ENCODE results near the gene PECR.
A peak's percentile ranks its signal among the peaks of the same experiment; 100 is the strongest.

PECR gene

DNA sequence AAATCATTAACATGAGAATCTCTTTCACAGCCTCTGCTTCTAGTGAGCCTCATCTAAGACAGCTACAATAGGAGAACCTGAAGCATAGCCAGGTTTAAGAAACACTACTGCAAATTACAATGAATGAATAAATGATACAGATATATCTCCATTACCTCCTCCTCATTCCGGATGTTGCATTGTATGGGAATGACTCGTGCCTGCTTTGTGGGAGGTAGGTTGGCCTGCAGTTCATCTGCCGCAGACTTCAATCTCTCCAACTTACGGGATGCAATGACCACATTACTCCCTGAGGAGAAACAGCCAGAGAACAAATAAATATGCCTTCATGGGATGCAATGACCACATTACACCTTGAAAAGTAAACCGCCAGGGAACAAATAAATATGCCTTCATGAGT lies 15.4 kb downstream of the PECR start:
- H3K27me3 ChIP-seq (replicated peaks; ENCODE audit: control insufficient read depth, insufficient read depth, low read length) = no peaks in the 10 kb centered on the region
- peaks cover 35% of the 10 kb centered on the region for H3K36me3 ChIP-seq (ENCODE audit: control insufficient read depth, insufficient read depth, low read length, severe bottlenecking)
- peaks cover 39% of the 10 kb centered on the region for H3K4me1 ChIP-seq (ENCODE audit: control insufficient read depth, insufficient read depth, low read length)
- no peak for DNase-seq (ENCODE audit: low read depth)
- no peaks in the 10 kb centered on the region for H3K9me3 ChIP-seq (ENCODE audit: control insufficient read depth, low read length)
- H3K4me3 ChIP-seq (ENCODE audit: low read length) = no peak overlapping the region
- H3K9ac ChIP-seq (ENCODE audit: low read length) = no peak overlapping the region

DNA sequence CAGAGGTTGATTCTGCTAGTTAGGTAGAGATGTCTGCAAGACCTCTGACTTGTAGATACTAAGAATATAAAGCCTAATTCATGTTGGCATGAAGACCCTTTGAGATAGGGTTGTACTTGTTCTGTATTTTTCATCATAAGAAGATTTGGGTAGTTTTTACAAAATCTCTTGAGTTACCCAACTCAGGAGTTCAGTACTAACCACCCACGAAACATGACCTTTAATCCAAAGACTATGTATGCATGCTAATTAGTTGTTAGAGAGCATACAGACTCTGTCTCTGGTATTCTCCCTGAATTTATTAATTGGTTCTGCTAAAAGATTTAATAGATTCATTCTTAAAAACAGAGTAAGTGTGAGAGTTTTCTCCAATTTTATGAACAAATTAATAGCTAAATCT lies 16.9 kb downstream of the PECR start:
- H3K9ac ChIP-seq (ENCODE audit: low read length) = no peak overlapping the region
- no peak for DNase-seq (ENCODE audit: low read depth)
- H3K36me3 ChIP-seq (ENCODE audit: control insufficient read depth, insufficient read depth, low read length, severe bottlenecking) = peaks cover 40% of the 10 kb centered on the region
- no peak overlapping the region for H3K4me3 ChIP-seq (ENCODE audit: low read length)
- H3K9me3 ChIP-seq (ENCODE audit: control insufficient read depth, low read length) = no peaks in the 10 kb centered on the region
- peaks cover 29% of the 10 kb centered on the region for H3K4me1 ChIP-seq (ENCODE audit: control insufficient read depth, insufficient read depth, low read length)
- no peaks in the 10 kb centered on the region for H3K27me3 ChIP-seq (replicated peaks; ENCODE audit: control insufficient read depth, insufficient read depth, low read length)

DNA sequence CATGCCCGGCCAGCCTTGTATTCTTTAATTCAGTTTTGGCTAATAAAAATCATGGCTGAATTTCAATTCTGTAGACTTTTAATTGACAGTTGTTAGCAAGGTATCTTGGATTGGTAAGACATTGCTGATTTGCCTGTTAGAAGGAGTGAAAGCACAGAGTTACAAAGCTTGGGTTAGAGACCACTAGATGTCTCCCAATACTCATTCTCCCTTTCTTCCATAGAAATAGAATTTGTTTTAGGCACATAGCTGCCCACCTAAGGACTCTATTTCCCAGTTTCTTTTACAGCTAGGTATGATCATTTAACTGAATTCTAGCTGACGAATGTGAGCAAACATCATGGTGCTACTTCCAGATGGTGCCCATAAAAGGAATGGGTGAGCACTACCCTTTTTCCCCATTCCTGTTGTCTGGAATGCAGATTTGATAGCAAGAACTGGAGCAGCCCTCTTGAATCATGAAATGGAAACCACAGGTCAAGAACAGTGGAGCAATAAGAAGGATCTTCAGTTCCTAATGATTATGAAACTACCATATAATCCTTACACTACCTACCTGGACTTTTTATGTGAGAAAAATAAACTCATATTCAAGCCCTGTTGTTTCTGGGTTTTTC lies 17.5 kb downstream of the PECR start:
- no peak overlapping the region for H3K9ac ChIP-seq (ENCODE audit: low read length)
- H3K36me3 ChIP-seq (ENCODE audit: control insufficient read depth, insufficient read depth, low read length, severe bottlenecking) = peaks cover 45% of the 10 kb centered on the region
- no peaks in the 10 kb centered on the region for H3K27me3 ChIP-seq (replicated peaks; ENCODE audit: control insufficient read depth, insufficient read depth, low read length)
- no peak for DNase-seq (ENCODE audit: low read depth)
- peaks cover 29% of the 10 kb centered on the region for H3K4me1 ChIP-seq (ENCODE audit: control insufficient read depth, insufficient read depth, low read length)
- no peak overlapping the region for H3K4me3 ChIP-seq (ENCODE audit: low read length)
- no peaks in the 10 kb centered on the region for H3K9me3 ChIP-seq (ENCODE audit: control insufficient read depth, low read length)

- H3K4me1 ChIP-seq (ENCODE audit: control insufficient read depth, insufficient read depth, low read length) = peaks cover 18% of the 10 kb centered on the region
- H3K36me3 ChIP-seq (ENCODE audit: control insufficient read depth, insufficient read depth, low read length, severe bottlenecking) = peaks cover 54% of the 10 kb centered on the region
- no peaks in the 10 kb centered on the region for H3K9me3 ChIP-seq (ENCODE audit: control insufficient read depth, low read length)
- H3K9ac ChIP-seq (ENCODE audit: low read length) = no peak overlapping the region
- H3K27me3 ChIP-seq (replicated peaks; ENCODE audit: control insufficient read depth, insufficient read depth, low read length) = no peaks in the 10 kb centered on the region
- no peak for DNase-seq (ENCODE audit: low read depth)
- H3K4me3 ChIP-seq (ENCODE audit: low read length) = no peak overlapping the region
Measured at GRCh38 chr2:216059233-216059834, 22.3 kb downstream of the PECR start.

GRCh38 chr2:216057688-216058193 lies 23.9 kb downstream of the PECR start:
- Histone ChIP-seq H3K27me3 (replicated peaks; ENCODE audit: control insufficient read depth, insufficient read depth, low read length) (no peaks in the 10 kb centered on the region), H3K36me3 (ENCODE audit: control insufficient read depth, insufficient read depth, low read length, severe bottlenecking) (peaks cover 53% of the 10 kb centered on the region), H3K4me3 (ENCODE audit: low read length) (no peak overlapping the region), H3K4me1 (ENCODE audit: control insufficient read depth, insufficient read depth, low read length) (peaks cover 11% of the 10 kb centered on the region), H3K9me3 (ENCODE audit: control insufficient read depth, low read length) (no peaks in the 10 kb centered on the region), H3K9ac (ENCODE audit: low read length) (no peak overlapping the region)
- peak; percentile 21 for DNase-seq (ENCODE audit: low read depth)

DNA sequence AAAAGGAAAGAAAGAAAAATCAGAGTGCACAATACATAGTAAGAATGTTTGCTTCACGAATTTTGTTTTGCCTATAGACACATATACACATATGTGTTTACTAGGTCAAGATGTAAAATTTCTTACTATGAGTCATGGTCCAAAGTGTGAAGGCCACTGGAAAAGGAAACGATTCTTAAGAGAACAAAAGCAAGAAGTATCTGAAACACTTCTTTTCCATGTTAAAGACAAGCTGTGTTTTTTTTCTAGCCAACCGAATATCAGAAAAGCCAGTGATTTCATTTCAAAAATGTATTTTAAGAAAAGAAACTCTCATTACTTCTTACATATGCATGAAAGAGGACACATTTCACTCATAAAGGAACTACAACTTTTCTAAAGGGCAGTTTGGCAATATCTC lies 24.9 kb downstream of the PECR start:
- H3K4me3 ChIP-seq (ENCODE audit: low read length) = no peak overlapping the region
- H3K36me3 ChIP-seq (ENCODE audit: control insufficient read depth, insufficient read depth, low read length, severe bottlenecking) = peaks cover 43% of the 10 kb centered on the region
- no peak overlapping the region for H3K9ac ChIP-seq (ENCODE audit: low read length)
- H3K9me3 ChIP-seq (ENCODE audit: control insufficient read depth, low read length) = no peaks in the 10 kb centered on the region
- no peaks in the 10 kb centered on the region for H3K27me3 ChIP-seq (replicated peaks; ENCODE audit: control insufficient read depth, insufficient read depth, low read length)
- peaks cover 11% of the 10 kb centered on the region for H3K4me1 ChIP-seq (ENCODE audit: control insufficient read depth, insufficient read depth, low read length)
- no peak for DNase-seq (ENCODE audit: low read depth)

DNA sequence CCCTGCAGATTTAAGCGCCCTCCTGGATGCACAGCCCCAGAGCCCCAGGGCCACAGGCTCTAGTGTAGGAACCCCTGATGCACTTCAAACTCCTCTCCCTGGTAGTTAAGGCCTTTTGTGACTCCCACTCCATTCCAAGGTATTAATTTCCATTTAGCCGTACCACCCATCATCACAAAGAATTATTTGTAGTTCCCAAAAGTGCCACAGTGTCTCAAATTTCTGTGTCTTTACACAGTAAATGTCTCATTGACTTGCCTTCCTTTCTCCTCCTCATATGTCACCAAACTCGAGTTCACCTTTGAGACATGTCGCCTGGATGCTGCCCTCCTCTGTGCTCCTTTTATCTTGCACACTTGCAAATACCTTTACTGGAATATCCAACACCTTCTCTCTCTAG lies 25.9 kb downstream of the PECR start:
- H3K9me3 ChIP-seq (ENCODE audit: control insufficient read depth, low read length) = no peaks in the 10 kb centered on the region
- peaks cover 11% of the 10 kb centered on the region for H3K4me1 ChIP-seq (ENCODE audit: control insufficient read depth, insufficient read depth, low read length)
- no peak for DNase-seq (ENCODE audit: low read depth)
- peaks cover 43% of the 10 kb centered on the region for H3K36me3 ChIP-seq (ENCODE audit: control insufficient read depth, insufficient read depth, low read length, severe bottlenecking)
- no peak overlapping the region for H3K4me3 ChIP-seq (ENCODE audit: low read length)
- no peak overlapping the region for H3K9ac ChIP-seq (ENCODE audit: low read length)
- H3K27me3 ChIP-seq (replicated peaks; ENCODE audit: control insufficient read depth, insufficient read depth, low read length) = no peaks in the 10 kb centered on the region

DNA sequence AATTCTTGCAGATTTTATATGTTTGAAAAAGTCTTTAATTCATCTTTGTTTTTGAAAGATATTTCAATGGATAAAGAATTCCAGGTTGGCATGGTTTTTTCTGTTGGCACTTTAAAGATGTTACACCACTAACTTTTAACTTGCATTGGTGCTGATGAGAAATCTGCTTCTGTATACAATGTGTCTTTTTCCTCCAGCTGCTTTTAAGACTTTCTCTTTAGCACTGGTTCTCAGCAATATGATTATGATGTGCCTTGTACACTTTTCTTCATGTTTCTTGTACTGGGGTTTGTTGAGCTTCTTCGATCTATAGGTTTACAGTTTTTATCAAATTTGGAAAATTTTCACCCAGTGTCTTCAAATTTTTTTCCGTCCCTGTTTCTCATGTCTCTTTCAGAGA lies 29.2 kb downstream of the PECR start:
- Histone ChIP-seq H3K36me3 (ENCODE audit: control insufficient read depth, insufficient read depth, low read length, severe bottlenecking) (peaks cover 34% of the 10 kb centered on the region), H3K9ac (ENCODE audit: low read length) (no peak overlapping the region), H3K4me3 (ENCODE audit: low read length) (no peak overlapping the region), H3K27me3 (replicated peaks; ENCODE audit: control insufficient read depth, insufficient read depth, low read length) (no peaks in the 10 kb centered on the region), H3K9me3 (ENCODE audit: control insufficient read depth, low read length) (no peaks in the 10 kb centered on the region), H3K4me1 (ENCODE audit: control insufficient read depth, insufficient read depth, low read length) (peaks cover 4% of the 10 kb centered on the region)
- no peak for DNase-seq (ENCODE audit: low read depth)

- Histone ChIP-seq H3K36me3 (ENCODE audit: control insufficient read depth, insufficient read depth, low read length, severe bottlenecking) (peaks cover 43% of the 10 kb centered on the region), H3K4me1 (ENCODE audit: control insufficient read depth, insufficient read depth, low read length) (no peaks in the 10 kb centered on the region), H3K27me3 (replicated peaks; ENCODE audit: control insufficient read depth, insufficient read depth, low read length) (no peaks in the 10 kb centered on the region), H3K9me3 (ENCODE audit: control insufficient read depth, low read length) (no peaks in the 10 kb centered on the region), H3K9ac (ENCODE audit: low read length) (no peak overlapping the region), H3K4me3 (ENCODE audit: low read length) (no peak overlapping the region)
- no peak for DNase-seq (ENCODE audit: low read depth)
Measured at GRCh38 chr2:216051350-216051749, 30.3 kb downstream of the PECR start.

DNA sequence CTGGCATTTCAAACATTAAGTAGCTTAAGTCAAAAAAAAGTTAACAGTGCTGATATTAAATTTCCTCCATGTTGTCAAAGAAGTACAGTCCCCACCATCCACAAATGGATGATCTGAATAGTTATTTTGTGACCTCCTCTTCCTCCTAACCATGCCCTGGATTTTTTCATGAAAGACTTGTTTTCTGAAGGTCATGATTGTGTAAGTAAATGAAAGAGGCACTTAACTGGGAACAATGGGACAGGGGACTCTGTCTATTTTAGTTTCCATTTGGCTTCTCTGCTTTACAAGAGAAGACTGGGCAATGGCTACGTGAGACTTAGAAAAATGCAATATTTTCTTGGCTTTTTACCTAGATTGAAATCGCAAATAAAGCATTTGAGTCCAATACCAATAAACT lies 32.2 kb downstream of the PECR start:
- Histone ChIP-seq H3K27me3 (replicated peaks; ENCODE audit: control insufficient read depth, insufficient read depth, low read length) (no peaks in the 10 kb centered on the region), H3K4me3 (ENCODE audit: low read length) (no peak overlapping the region), H3K9ac (ENCODE audit: low read length) (no peak overlapping the region), H3K36me3 (ENCODE audit: control insufficient read depth, insufficient read depth, low read length, severe bottlenecking) (peaks cover 45% of the 10 kb centered on the region), H3K4me1 (ENCODE audit: control insufficient read depth, insufficient read depth, low read length) (no peaks in the 10 kb centered on the region), H3K9me3 (ENCODE audit: control insufficient read depth, low read length) (no peaks in the 10 kb centered on the region)
- DNase-seq (ENCODE audit: low read depth) = no peak

- Histone ChIP-seq H3K36me3 (ENCODE audit: control insufficient read depth, insufficient read depth, low read length, severe bottlenecking) (peaks cover 61% of the 10 kb centered on the region), H3K9ac (ENCODE audit: low read length) (no peak overlapping the region), H3K27me3 (replicated peaks; ENCODE audit: control insufficient read depth, insufficient read depth, low read length) (no peaks in the 10 kb centered on the region), H3K9me3 (ENCODE audit: control insufficient read depth, low read length) (no peaks in the 10 kb centered on the region), H3K4me1 (ENCODE audit: control insufficient read depth, insufficient read depth, low read length) (no peaks in the 10 kb centered on the region), H3K4me3 (ENCODE audit: low read length) (no peak overlapping the region)
- DNase-seq (ENCODE audit: low read depth) = peak; percentile 52
Measured at GRCh38 chr2:216047397-216047796, 34.2 kb downstream of the PECR start.
